SK-N-MC (cell line): ENCODE results near the gene KDM5C.

Experiments used
- EZH2 ChIP-seq: fragments of 200-600 bp; sonication (generic); IDR thresholded peaks from one replicate; pipeline ENCODE4 v1.6.1; 2017; ENCODE audit warnings: antibody characterized with exemption
- POLR2AphosphoS5 ChIP-seq: IDR thresholded peaks from 2 replicates; pipeline ENCODE4 v1.6.1; 2012; ENCODE audit warnings: mild to moderate bottlenecking, low read depth, low read length, borderline replicate concordance

GRCh38 chrX:53156207-53156596 lies 68.8 kb downstream of the KDM5C start:
- TF ChIP-seq EZH2, result no peak
- TF ChIP-seq POLR2AphosphoS5, result no peak
